Effector memory CD4-positive, alpha-beta T cell (primary cell): ENCODE results near the gene UBE2D3.
"Not testable (repeated sequence)": the region's sequence is repeated elsewhere in the genome, so short reads cannot be mapped to it uniquely, and the experiment has no call there.

Experiments
- DNase-seq, 3 donors: peaks; one replicate each; pipeline ENCODE4 v3.0.0-alpha.2; 2020
- H3K27ac ChIP-seq: 2 replicates; pipeline ENCODE4 v1.7.0; 2013; ENCODE audit warnings: mild to moderate bottlenecking, low read length, moderate library complexity; ENCODE audit not compliant: insufficient read depth, poor library complexity, severe bottlenecking
- H3K27me3 ChIP-seq: replicated peaks from 2 replicates; pipeline ENCODE4 v1.7.0; 2013; ENCODE audit warnings: mild to moderate bottlenecking, low read length; ENCODE audit not compliant: insufficient read depth, control insufficient read depth, poor library complexity, severe bottlenecking
- H3K36me3 ChIP-seq: 2 replicates; pipeline ENCODE4 v1.7.0; 2013; ENCODE audit warnings: mild to moderate bottlenecking, low read length, moderate library complexity; ENCODE audit not compliant: control insufficient read depth, insufficient read depth
- H3K4me1 ChIP-seq: 2 replicates; pipeline ENCODE4 v1.7.0; 2013; ENCODE audit warnings: low read length, mild to moderate bottlenecking; ENCODE audit not compliant: control insufficient read depth, insufficient read depth, poor library complexity, severe bottlenecking
- H3K4me3 ChIP-seq: 2 replicates; pipeline ENCODE4 v1.7.0; 2013; ENCODE audit warnings: low read length, low read depth, mild to moderate bottlenecking; ENCODE audit not compliant: insufficient read depth, poor library complexity, severe bottlenecking
- H3K9me3 ChIP-seq: 2 replicates; pipeline ENCODE4 v1.7.0; 2013; ENCODE audit warnings: mild to moderate bottlenecking, low read length, moderate library complexity; ENCODE audit not compliant: control insufficient read depth

Gene UBE2D3

DNA sequence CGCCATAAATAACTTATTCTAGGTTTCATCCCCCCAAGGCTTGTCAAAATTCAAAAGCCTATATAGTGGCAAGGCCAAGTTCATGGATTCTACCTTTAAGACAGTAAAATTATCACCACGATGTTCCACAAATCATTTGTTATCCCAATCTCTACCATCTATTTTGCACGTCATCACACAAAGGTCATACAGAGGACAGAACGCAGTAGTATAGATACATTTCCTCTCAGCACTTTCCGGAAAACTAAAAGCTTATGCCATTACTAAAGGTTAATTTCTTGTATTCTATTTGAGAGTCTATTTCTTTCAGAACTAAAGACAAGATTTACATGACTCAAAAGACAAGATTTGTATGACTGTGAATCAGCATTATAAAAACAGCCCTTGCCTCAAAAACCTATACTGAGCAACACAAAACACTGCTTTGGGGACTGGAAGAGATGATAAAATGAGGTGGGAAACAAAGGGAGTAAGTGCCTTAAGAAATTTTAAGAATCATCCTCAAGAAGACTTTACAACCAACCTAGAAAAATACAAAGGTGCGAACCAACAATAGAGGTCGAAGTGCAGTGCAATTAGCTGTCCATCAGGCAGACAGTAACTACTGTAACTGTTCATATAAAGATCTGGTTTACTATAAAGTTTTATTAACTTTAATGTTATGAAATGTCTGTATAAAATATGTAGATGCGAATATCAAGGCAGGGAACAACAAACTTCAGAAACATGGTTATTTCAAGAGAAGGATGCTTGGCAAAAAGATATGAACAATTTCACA lies 7.6 kb downstream of the UBE2D3 start:
- Histone ChIP-seq H3K27ac (peak overlapping the region; percentile 58), H3K27me3 (no peaks in the 10 kb centered on the region), H3K36me3 (peaks cover 15% of the 10 kb centered on the region), H3K9me3 (no peaks in the 10 kb centered on the region), H3K4me3 (peak overlapping the region; percentile 35), H3K4me1 (peaks cover 47% of the 10 kb centered on the region)
- DNase-seq: peak in 1 of 3 donors; percentile 35

DNA sequence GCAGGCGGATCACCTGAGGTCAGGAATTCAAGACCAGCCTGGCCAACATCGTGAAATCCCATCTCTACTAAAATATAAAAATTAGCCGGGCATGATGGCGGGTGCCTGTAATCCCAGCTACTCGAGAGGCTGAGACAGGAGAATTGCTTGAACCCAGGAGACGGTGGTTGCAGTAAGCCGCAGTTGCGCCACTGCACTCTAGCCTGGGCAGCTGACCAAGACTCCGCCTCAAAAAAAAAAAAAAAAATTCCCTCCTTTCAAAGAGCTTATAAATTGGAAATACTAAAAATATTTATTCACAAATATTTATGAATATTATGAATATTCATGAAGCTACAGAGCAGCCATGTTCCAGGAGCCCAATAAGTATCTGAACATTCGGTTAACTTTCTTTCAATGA lies 8.3 kb downstream of the UBE2D3 start:
- Histone ChIP-seq H3K4me3 (peak overlapping the region; percentile 35), H3K4me1 (peaks cover 44% of the 10 kb centered on the region), H3K36me3 (peaks cover 15% of the 10 kb centered on the region), H3K27ac (peak overlapping the region; percentile 58)
- DNase-seq, H3K9me3 ChIP-seq, H3K27me3 ChIP-seq: not testable (repeated sequence)

- H3K9me3 ChIP-seq: no peaks in the 10 kb centered on the region
- H3K27me3 ChIP-seq: no peaks in the 10 kb centered on the region
- peak overlapping the region; percentile 35 for H3K4me3 ChIP-seq
- no peak overlapping the region for H3K27ac ChIP-seq
- DNase-seq: no peak
- H3K4me1 ChIP-seq: peaks cover 43% of the 10 kb centered on the region
- peaks cover 20% of the 10 kb centered on the region for H3K36me3 ChIP-seq
Observed at GRCh38 chr4:102817613-102818268, 9.6 kb downstream of the UBE2D3 start.

- Histone ChIP-seq H3K27ac (no peak overlapping the region), H3K4me1 (peaks cover 48% of the 10 kb centered on the region), H3K27me3 (no peaks in the 10 kb centered on the region), H3K36me3 (peaks cover 20% of the 10 kb centered on the region), H3K4me3 (peak overlapping the region; percentile 7), H3K9me3 (no peaks in the 10 kb centered on the region)
- no peak for DNase-seq
Observed at GRCh38 chr4:102817021-102817605, 10.2 kb downstream of the UBE2D3 start.

DNA sequence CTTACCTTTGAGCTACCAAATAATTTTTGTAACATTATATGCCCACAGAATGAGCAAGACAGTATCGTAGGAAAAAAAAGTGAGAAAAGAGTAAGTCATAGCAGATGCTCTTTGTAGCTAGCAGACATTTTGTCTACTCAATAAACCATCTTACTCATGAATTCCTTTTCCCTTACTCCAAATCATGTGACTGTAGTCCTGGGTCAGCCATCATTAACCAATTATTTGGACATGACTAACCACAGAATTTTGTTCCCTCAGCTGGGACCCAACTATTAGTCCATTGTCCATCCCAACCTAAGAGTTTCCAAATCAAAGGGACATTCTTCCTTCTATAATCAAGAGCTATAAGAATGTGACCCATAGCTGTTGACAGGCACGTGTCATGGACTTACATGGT lies 11.4 kb downstream of the UBE2D3 start:
- Histone ChIP-seq H3K27ac (no peak overlapping the region), H3K36me3 (peaks cover 25% of the 10 kb centered on the region), H3K9me3 (no peaks in the 10 kb centered on the region), H3K27me3 (no peaks in the 10 kb centered on the region), H3K4me1 (peaks cover 56% of the 10 kb centered on the region), H3K4me3 (no peak overlapping the region)
- no peak for DNase-seq

DNA sequence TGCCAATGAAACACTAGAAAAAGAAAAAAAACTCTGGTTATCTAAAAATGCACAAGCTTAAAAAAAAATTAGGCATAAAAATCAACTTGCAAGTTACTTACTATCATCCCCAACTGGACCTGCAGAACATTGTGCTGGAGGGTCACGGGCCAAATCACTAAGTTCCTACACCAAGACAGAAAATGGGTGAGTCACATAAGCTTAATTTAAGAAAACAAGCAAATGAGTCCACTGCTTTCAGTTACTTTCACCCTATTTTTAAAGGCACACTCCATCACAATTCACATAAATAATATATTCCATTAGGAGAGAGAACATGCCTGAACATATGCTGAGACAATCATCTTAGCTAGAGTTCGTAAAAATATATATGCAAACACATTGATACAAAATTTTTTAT lies 17.7 kb downstream of the UBE2D3 start:
- Histone ChIP-seq H3K36me3 (peaks cover 45% of the 10 kb centered on the region), H3K27ac (no peak overlapping the region)

GRCh38 chr4:102809190-102809589 lies 18.2 kb downstream of the UBE2D3 start:
- H3K9me3 ChIP-seq: no peaks in the 10 kb centered on the region
- no peak overlapping the region for H3K27ac ChIP-seq
- H3K4me1 ChIP-seq: peaks cover 30% of the 10 kb centered on the region
- H3K4me3 ChIP-seq: no peak overlapping the region
- no peaks in the 10 kb centered on the region for H3K27me3 ChIP-seq
- H3K36me3 ChIP-seq: peaks cover 46% of the 10 kb centered on the region
- no peak for DNase-seq

More for the DNA sequence above, 17.7 kb downstream of the UBE2D3 start:
- no peak for DNase-seq
- peaks cover 30% of the 10 kb centered on the region for H3K4me1 ChIP-seq
- H3K4me3 ChIP-seq: no peak overlapping the region
- no peaks in the 10 kb centered on the region for H3K27me3 ChIP-seq
- H3K9me3 ChIP-seq: no peaks in the 10 kb centered on the region

GRCh38 chr4:102808009-102808408 lies 19.3 kb downstream of the UBE2D3 start:
- H3K27me3 ChIP-seq: no peaks in the 10 kb centered on the region
- peaks cover 46% of the 10 kb centered on the region for H3K36me3 ChIP-seq
- H3K27ac ChIP-seq: no peak overlapping the region
- peaks cover 27% of the 10 kb centered on the region for H3K4me1 ChIP-seq
- H3K9me3 ChIP-seq: no peaks in the 10 kb centered on the region
- H3K4me3 ChIP-seq: no peak overlapping the region
- DNase-seq: no peak

GRCh38 chr4:102807345-102807744 lies 20.0 kb downstream of the UBE2D3 start:
- DNase-seq: no peak
- Histone ChIP-seq H3K9me3 (no peaks in the 10 kb centered on the region), H3K36me3 (peaks cover 50% of the 10 kb centered on the region), H3K4me3 (no peak overlapping the region), H3K27ac (peak overlapping the region; percentile 8), H3K4me1 (peaks cover 21% of the 10 kb centered on the region), H3K27me3 (no peaks in the 10 kb centered on the region)

- no peak overlapping the region for H3K4me3 ChIP-seq
- no peaks in the 10 kb centered on the region for H3K27me3 ChIP-seq
- peaks cover 82% of the 10 kb centered on the region for H3K36me3 ChIP-seq
- no peak for DNase-seq
- no peaks in the 10 kb centered on the region for H3K4me1 ChIP-seq
- no peaks in the 10 kb centered on the region for H3K9me3 ChIP-seq
- H3K27ac ChIP-seq: no peak overlapping the region
Observed at GRCh38 chr4:102799816-102800215, 27.5 kb downstream of the UBE2D3 start.
